SK-N-MC (cell line): ENCODE data around the gene PNKD.

Experiments
- EZH2 ChIP-seq: fragments of 200-600 bp; sonication (generic); IDR thresholded peaks from one replicate; pipeline ENCODE4 v1.6.1; 2017; ENCODE audit warnings: antibody characterized with exemption
- POLR2AphosphoS5 ChIP-seq: IDR thresholded peaks from 2 replicates; pipeline ENCODE4 v1.6.1; 2012; ENCODE audit warnings: mild to moderate bottlenecking, low read depth, low read length, borderline replicate concordance

GRCh38 chr2:218342837-218343236 is 72.5 kb downstream of the PNKD start:
- TF ChIP-seq EZH2: no peak
- TF ChIP-seq POLR2AphosphoS5: no peak
